ENCODE results near the gene FSTL5. TPM values are rescaled to one million over a fixed set of nuclear protein-coding genes. Genes with fewer than 3 reads are reported as not detected.

The FSTL5 gene
- total and polyA plus RNA-seq, 2 donors (not counting 3 experiments of a cell fraction or from before 2014, with no cell fraction given), result 1.3 to 1.9 TPM

GRCh38 chr4:161881370-161881769, 282.4 kb downstream of the FSTL5 start:
- Histone ChIP-seq H3K27ac (ENCODE audit: insufficient read depth, low read depth, low read length) (no peak overlapping the region), H2AFZ (ENCODE audit: low read depth, low read length) (no peak overlapping the region), H4K20me1 (replicated peaks; ENCODE audit: control insufficient read depth, extremely low read depth, insufficient read depth, low read length) (no peaks in the 10 kb centered on the region), H3K4me3 (replicated peaks in 1 of 3; ENCODE audit: insufficient read depth in 1 of 3, low read depth in 1 of 3, low read length in 3 of 3) (no peak overlapping the region), H3K4me2 (ENCODE audit: insufficient read depth, low read length) (no peak overlapping the region), H3K79me2 (ENCODE audit: control insufficient read depth, insufficient read depth, low read length) (no peaks in the 10 kb centered on the region), H3K9ac (replicated peaks; ENCODE audit: extremely low read depth, insufficient read depth, low read length) (no peak overlapping the region), H3K9me1 (replicated peaks; ENCODE audit: control insufficient read depth, extremely low read depth, insufficient read depth, low read length) (no peaks in the 10 kb centered on the region), H3K9me3 (replicated peaks; ENCODE audit: control insufficient read depth, insufficient read depth, low read length) (no peaks in the 10 kb centered on the region), H3K36me3 (ENCODE audit: control insufficient read depth in 2 of 2, extremely low read depth in 1 of 2, insufficient read depth in 2 of 2, low read length in 2 of 2) (no peaks in the 10 kb centered on the region), H3K27me3 (ENCODE audit: control insufficient read depth in 2 of 2, insufficient read depth in 2 of 2, low read length in 2 of 2) (no peaks in the 10 kb centered on the region), H3K4me1 (ENCODE audit: control insufficient read depth, extremely low read depth, insufficient read depth, low read length) (no peaks in the 10 kb centered on the region)
- dilution Hi-C loops (cut with MboI; ENCODE audit: extremely low pct_ligation_motif_present, low sequenced_read_pairs) (no loop called here), intact Hi-C loops (cut with micrococcal nuclease) (no loop called here)
- CTCF ChIA-PET, result no interaction called here
- FAIRE-seq (no peak), DNase-seq (ENCODE audit: low read depth, low spot score) (no peak)
- no peak for TF ChIP-seq POLR2A (IDR thresholded peaks at IDR 0.05; ENCODE audit: low read depth, low read length)
- no peak for TF ChIP-seq GATA2 (IDR thresholded peaks at IDR 0.05; ENCODE audit: insufficient read depth, insufficient read length, low read depth, low read length)
- TF ChIP-seq MYC (IDR thresholded peaks at IDR 0.05; ENCODE audit: low read depth, low read length), result no peak
- no peak for TF ChIP-seq CTCF (IDR thresholded peaks at IDR 0.05; ENCODE audit: extremely low read depth in 1 of 2, insufficient read depth in 1 of 2, low read depth in 1 of 2, low read length in 2 of 2)
- TF ChIP-seq JUN (IDR thresholded peaks at IDR 0.05; ENCODE audit: borderline replicate concordance, insufficient read depth, insufficient read length, low read depth), result no peak
- TF ChIP-seq POLR2AphosphoS5 (IDR thresholded peaks at IDR 0.05; ENCODE audit: insufficient read depth, low read depth, low read length), result no peak
- TF ChIP-seq FOS (IDR thresholded peaks at IDR 0.05; ENCODE audit: borderline replicate concordance, insufficient read depth, low read length), result no peak
- no peak for TF ChIP-seq EZH2 (IDR thresholded peaks at IDR 0.05; ENCODE audit: borderline replicate concordance, low read depth, low read length, severe bottlenecking)
- POLR2A ChIA-PET, result no interaction called here
- BruUV-seq (replicated peaks), result no TSS peak

All from endothelial cell of umbilical vein (primary cell).